GM12801 (cell line): Measurements from ENCODE around the gene KLK5.

ENCODE experiments used
- TF ChIP-seq, protein P1 (sequence below): IDR thresholded peaks from one replicate; pipeline ENCODE4 v1.5.1; 2011; ENCODE audit warnings: control low read depth; ENCODE audit not compliant: insufficient read length; ENCODE audit errors: extremely low read depth

Gene KLK5

DNA sequence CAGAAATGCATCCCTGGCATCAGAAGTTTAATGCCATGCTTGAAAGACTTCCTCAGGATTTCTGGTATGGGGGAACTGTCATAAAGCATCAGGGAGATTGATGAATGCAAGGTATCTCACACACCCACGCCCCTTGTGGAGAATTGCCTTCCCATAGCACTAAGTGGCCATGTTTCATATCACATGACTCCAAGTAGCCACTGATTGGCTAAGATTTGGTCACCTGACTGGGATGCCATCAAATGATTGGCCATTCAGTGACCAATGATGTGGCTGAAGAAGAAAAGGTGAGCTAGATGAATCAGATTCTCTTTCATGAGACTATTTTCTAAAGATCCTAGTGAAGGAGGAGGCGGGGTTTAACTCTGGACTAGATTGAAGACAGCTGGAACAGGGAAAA, 41.3 kb upstream of the KLK5 start:
- TF ChIP-seq, protein P1, sequence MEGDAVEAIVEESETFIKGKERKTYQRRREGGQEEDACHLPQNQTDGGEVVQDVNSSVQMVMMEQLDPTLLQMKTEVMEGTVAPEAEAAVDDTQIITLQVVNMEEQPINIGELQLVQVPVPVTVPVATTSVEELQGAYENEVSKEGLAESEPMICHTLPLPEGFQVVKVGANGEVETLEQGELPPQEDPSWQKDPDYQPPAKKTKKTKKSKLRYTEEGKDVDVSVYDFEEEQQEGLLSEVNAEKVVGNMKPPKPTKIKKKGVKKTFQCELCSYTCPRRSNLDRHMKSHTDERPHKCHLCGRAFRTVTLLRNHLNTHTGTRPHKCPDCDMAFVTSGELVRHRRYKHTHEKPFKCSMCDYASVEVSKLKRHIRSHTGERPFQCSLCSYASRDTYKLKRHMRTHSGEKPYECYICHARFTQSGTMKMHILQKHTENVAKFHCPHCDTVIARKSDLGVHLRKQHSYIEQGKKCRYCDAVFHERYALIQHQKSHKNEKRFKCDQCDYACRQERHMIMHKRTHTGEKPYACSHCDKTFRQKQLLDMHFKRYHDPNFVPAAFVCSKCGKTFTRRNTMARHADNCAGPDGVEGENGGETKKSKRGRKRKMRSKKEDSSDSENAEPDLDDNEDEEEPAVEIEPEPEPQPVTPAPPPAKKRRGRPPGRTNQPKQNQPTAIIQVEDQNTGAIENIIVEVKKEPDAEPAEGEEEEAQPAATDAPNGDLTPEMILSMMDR = no peak

DNA sequence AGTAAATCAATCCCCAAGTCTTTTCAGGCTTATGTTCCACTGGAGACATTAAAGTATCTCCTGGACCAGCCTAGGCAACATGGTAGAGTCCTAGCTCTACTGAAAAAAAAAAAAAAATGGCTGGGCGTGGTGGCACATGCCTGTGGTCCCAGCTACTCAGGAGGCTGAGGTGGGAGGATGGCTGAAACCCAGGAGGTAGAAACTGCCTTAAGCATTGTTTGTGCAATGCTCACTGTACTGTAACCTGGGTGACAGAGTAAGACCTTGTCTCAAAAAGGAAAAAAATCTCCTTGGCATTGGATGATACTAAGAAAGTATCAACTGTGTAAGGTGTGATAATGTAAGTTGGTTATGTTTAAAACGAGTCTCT, 39.8 kb upstream of the KLK5 start:
- TF ChIP-seq, protein P1 = no peak

DNA sequence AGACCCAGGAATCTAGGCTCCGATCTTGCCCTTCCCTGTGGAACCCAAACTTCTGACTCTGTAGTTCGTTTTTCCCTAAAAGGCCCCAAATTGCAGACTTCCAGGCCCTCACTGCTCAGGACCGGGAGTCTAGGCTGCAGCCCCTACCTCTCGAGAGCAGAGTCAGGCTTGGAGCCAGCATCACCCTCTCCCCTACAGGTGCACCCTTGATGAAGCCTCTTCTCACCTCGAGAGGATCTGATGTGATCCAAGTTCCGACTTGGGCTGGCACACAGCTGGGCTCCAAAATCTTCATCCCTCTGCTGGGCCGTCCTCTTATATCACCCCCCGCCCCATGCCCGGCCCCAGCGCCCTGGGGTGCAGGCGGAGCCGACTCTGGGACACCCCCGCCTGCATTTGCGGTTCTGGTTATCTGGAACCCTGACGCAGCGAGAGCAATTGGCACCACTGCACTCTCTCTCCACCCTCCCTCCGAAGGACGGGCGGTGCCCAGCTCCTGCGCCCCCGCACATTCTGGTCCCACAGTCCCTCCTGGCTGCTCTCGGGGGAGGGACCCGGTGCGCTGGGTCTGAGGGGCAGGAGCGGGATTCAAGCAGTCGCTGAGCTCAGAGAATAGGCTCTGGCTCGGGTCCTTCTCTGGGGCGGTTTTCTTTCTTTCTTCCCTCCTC, 30.9 kb upstream of the KLK5 start, which contains the start of gene KLK7:
Gene KLK7, minus strand, starts transcription at position 293 of the 668 bp plus-strand sequence. CDS start 1,518 bp downstream, outside the sequence.
- TF ChIP-seq, protein P1 = no peak

DNA sequence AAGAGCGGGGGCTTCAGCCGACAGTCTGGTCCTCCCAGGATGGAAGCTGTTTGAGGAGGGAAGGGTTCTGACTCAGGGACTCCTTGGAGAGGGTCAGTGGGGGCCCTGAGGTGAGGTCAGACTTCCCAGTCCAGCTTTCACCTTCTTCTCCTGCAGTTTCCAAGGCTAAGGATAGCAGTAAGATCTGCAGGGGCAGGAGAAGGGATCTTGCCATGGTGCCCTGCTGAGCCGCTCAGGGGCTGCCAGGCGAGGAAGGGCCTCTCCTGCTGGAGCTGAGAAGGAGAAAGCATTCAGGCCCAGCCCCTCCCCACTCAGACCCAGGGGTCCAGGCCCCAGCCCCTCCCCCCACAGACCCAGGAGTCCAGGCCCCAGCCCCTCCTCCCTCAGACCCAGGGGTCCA, 29.3 kb upstream of the KLK5 start:
- TF ChIP-seq, protein P1 = no peak

DNA sequence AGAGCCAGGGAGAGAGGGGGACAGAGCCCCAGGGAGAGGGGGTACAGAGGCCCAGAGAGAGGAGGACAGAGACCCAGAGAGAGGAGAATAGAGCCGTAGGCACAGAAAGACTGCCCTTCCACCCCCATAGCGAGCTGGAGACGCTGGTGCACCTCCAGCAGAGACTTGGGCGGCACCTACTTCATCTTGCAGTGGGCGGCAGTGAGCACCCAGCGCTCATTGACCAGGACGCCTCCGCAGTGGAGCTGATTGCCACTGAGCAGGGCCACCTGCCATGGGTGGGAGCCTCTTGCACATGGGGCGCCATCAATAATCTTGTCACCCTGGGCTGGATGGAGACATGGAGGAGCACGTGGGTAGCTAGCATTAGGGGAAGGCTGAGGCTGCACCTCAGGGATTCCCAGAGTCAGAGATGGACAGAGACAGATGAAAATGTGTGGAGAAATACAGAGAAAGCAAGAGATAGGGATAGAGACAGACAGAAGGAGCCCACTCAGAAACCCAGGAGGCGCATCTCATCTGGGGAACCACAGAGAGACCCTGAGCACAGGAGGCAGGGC, 28.8 kb upstream of the KLK5 start:
- TF ChIP-seq, protein P1 = no peak

DNA sequence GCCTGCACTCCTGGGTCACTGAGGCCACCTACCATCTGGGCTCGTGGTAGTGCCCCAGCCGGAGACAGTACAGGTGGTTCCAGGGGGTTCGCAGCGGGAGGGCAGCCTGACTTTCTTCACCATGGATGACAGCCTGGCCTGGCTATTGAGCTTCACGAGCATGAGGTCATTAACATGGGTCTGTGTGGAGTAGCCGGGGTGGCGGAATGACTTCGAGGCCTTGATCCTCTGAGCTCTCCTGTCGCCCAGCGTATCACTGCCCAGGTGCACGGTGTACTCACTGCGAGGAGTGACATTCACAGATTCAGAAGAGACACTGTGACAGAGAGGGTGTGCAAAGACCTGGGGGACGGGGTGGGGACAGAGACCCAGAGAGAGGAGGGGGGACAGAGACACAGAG, 27.4 kb upstream of the KLK5 start:
- TF ChIP-seq, protein P1 = no peak

DNA sequence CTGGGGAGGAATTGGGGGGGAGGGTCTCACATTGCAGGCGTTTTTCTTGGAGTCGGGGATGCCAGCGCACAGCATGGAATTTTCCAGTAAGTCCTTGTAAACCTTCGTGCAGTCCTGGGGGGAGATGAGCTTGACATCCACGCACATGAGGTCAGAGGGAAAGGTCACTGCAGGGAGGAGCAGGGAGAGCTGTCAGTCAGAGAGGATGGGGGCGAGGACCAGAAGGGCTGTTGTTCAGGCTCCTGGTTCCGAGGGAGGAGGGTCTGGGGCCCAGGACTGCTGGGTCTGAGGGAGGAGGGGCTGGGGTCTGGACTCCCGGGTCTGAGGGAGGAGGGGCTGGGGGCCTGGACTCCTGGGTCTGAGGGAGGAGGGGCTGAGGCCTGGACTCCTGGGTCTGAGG, 26.9 kb upstream of the KLK5 start:
- TF ChIP-seq, protein P1 = no peak
